SJSA1 (cell line): Measurements from ENCODE around the gene PGBD1. TPM values are rescaled to one million over a fixed set of nuclear protein-coding genes. Genes with fewer than 3 reads are reported as not detected.

Experiments
- DNase-seq, 2 experiments: peaks; one replicate each; pipeline ENCODE4 v3.0.0-alpha.2; 2015 to 2020; ENCODE audit warnings: low spot score in 2 of 2, low read depth in 1 of 2
- H3K27ac ChIP-seq: fragments of 250-450 bp; sonication (Bioruptor Pico); 2 replicates; pipeline ENCODE4 v1.5.1; 2020; ENCODE audit warnings: mild to moderate bottlenecking, moderate library complexity
- H3K27me3 ChIP-seq: fragments of 250-450 bp; sonication (Bioruptor Pico); replicated peaks from 2 replicates; pipeline ENCODE4 v1.5.1; 2020; ENCODE audit warnings: mild to moderate bottlenecking, moderate library complexity
- H3K36me3 ChIP-seq: fragments of 250-450 bp; sonication (Bioruptor Pico); 2 replicates; pipeline ENCODE4 v1.5.1; 2020; ENCODE audit warnings: mild to moderate bottlenecking
- H3K4me1 ChIP-seq: fragments of 250-450 bp; sonication (Bioruptor Pico); replicated peaks from 2 replicates; pipeline ENCODE4 v1.6.1; 2021; ENCODE audit warnings: mild to moderate bottlenecking
- H3K4me3 ChIP-seq: fragments of 250-450 bp; sonication (Bioruptor Pico); 2 replicates; pipeline ENCODE4 v1.5.1; 2020; ENCODE audit warnings: mild to moderate bottlenecking
- H3K9me3 ChIP-seq: fragments of 250-450 bp; sonication (Bioruptor Pico); replicated peaks from 2 replicates; pipeline ENCODE4 v1.5.1; 2020; ENCODE audit warnings: mild to moderate bottlenecking
- total RNA-seq: library from RNA; depleted of rRNA; stranded (reverse); fragments of >200 nt; shearing (Covaris generic); gene quantifications from 2 replicates; pipeline ENCODE4 v1.2.3, GENCODE V29; 2014

The PGBD1 gene
- total RNA-seq, 1 experiment from 2014 or later = 13.4 TPM

DNA sequence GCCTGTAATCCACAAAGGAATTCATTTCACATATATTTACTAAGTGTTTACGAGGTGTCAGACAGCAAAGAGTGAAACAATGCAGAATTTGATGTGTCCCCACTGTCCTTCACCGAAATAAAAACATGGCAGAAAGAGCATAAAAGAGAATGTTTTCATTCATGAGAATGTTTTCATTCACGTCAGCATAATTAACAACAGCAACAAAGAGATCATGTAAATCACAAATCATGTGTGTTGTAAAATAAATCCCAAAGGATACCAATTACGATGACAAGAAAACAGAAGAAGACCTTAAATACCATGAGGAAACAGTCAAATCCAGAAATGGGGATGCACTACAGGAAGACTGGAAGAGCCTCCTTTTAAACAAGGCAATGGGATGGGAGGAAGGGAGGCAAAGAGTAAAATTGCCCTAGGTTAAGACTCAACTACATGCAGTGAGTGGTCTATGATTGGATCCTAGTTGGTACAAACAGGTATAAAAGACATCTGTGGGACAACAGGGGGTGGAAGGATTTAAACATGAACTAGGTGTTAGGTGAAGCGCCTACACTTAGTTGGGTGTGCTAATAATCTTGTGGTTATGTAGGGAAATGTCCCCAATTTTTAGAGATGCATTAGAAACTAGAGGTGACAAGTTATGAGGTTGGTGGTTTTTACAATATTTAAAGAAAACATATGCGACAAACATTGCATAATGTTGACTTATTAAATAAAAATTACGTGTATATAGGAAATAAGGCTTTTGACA is 53.1 kb downstream of the PGBD1 start:
- Histone ChIP-seq H3K27me3 (no peaks in the 10 kb centered on the region), H3K4me1 (peaks cover 12% of the 10 kb centered on the region), H3K36me3 (no peaks in the 10 kb centered on the region), H3K4me3 (no peak overlapping the region), H3K27ac (peak overlapping the region; percentile 96), H3K9me3 (no peaks in the 10 kb centered on the region)
- no peak for DNase-seq

DNA sequence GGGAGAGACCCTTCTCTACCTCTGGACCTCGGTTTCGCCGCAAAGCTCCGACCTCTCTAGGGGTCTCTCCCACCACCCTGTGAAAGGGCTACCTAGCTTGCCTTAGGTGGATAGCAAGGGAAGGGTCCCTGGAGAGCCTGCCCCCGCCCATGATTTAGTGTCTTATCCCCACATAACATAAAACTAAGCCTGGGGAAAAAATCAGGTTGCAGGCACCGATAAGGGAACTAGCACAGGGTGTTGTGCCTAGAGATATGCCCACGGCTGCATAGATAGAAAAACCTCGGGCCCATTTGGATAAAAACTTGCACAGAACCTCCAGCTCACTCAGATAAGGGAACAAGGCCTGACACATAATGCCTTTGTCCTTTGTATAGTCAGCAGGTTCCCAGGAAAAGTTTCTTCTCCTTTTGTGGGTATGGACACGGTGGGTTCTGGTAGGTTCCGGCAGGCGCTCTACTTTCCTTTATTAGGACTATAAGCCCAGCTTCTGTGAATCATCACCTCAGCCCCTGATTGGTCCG is 53.7 kb downstream of the PGBD1 start:
- peak overlapping the region; percentile 96 for H3K27ac ChIP-seq
- no peak for DNase-seq
- no peaks in the 10 kb centered on the region for H3K9me3 ChIP-seq

DNA sequence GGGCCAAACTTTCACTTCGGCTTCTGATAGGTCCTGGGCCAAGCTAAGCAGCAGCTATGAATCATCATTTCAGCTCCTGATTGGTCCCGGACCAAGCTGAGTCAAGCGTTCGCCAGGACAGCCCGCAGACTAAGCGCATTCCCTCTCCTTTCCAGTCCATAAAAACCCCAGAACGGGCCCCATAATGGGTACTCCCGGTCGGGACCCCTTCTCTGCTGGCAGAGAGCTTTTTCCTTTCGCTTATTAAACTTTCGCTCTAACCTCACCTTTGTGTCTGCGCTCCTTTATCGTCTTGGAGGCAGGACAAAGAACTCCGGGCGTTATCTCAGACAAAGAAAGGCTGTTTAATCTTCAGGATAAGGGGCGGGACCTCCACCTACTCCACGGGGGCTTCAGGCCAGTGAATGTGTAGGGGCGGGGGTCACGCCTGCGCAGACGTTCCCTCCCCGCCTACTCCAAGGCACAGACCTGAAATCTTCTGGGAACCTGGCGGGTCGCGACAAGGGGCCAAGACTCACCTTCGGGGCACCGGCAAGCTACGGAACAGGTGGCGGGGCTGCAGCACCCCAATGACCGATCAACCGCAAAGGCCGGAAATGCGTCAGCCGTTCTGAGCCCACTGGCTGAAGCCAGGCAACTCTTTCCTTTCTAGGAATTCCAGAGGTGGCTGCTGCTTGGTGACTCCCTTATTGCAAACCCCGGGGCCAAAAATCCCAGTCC is 54.4 kb downstream of the PGBD1 start, which contains the start of gene ZSCAN31:
ZSCAN31 (minus strand) TSS at position 585 of the 720 bp plus-strand sequence. CDS start 6,465 bp downstream, outside the sequence.
- no peaks in the 10 kb centered on the region for H3K9me3 ChIP-seq
- no peaks in the 10 kb centered on the region for H3K27me3 ChIP-seq
- H3K4me3 ChIP-seq = peak within 1 kb of the TSS; percentile 50
- peak within 1 kb of the TSS; percentile 96 for H3K27ac ChIP-seq
- peak; percentile 97 for DNase-seq
- peaks cover 12% of the 10 kb centered on the region for H3K4me1 ChIP-seq
- no peaks in the 10 kb centered on the region for H3K36me3 ChIP-seq

More for the DNA sequence above, 53.7 kb downstream of the PGBD1 start:
- peak overlapping the region; percentile 50 for H3K4me3 ChIP-seq
- H3K27me3 ChIP-seq = no peaks in the 10 kb centered on the region
- H3K36me3 ChIP-seq = no peaks in the 10 kb centered on the region
- peaks cover 12% of the 10 kb centered on the region for H3K4me1 ChIP-seq

DNA sequence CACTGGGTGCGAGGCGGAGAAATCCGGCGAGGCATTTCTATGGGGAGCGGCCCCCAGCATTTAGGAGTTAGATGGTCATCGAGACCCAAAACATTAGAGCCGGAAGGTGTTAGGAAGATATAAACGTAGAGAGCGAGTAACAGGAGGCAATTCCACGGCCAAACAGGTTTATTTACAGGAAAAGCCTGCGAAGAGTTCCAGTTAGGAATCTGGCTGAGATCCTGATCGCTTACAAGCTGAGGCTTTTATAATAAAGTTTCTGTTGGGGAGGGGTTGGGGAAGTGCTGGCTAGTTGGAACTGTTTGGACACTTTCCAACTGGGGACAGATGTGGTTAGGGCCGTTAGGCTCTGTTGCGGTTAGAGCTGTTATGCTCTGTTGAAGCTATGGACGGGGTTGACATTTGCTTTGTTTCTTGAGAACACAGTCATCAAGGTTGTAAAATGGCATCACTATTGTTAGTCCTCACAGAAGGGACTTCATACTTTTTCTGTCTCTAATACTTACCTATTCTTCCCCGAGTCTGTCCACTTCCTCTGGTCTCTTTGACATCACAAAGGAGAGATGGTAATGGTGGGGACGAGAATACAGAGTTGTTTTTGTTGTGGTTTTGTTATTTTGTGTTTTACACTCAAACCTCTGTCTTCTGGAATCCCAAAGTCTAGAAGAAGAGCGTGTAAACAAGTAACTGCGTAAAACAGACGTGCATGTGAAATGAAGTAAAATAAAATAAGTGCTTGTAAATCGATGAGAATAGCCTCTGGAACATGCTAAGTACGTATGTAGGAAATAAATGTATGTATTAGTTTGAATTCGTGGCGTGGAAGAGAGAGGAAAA is 55.1 kb downstream of the PGBD1 start:
- peaks cover 3% of the 10 kb centered on the region; the same call in 1 of the 2 replicates for H3K36me3 ChIP-seq
- DNase-seq = peak; percentile 73 to 77
- H3K27me3 ChIP-seq = no peaks in the 10 kb centered on the region
- H3K4me1 ChIP-seq = peaks cover 12% of the 10 kb centered on the region
- no peaks in the 10 kb centered on the region; the same call in 1 of the 2 replicates for H3K9me3 ChIP-seq
- peak overlapping the region; percentile 50 for H3K4me3 ChIP-seq
- H3K27ac ChIP-seq = peak overlapping the region; percentile 96

DNA sequence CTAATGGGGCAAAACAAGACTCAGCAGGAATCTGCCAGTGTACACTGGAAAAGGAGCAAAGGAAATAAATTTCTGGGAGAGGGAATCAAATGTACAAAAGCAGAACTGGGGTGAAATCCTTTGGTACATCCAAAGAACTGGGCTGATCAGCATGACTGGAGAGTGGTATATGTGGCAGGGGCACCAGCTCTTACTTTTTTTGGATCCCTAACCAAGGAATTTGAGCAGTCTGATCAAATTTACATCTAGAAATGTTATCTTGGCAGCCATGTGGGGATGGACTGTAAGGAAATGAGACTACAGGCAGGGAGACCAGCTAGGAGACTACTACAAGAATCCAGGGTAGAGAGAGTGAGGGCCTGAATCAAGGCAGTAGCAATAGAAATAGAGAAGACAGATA is 55.7 kb downstream of the PGBD1 start:
- Histone ChIP-seq H3K36me3 (peaks cover 3% of the 10 kb centered on the region; the same call in 1 of the 2 replicates), H3K4me3 (peak overlapping the region; percentile 50), H3K4me1 (peaks cover 12% of the 10 kb centered on the region), H3K9me3 (no peaks in the 10 kb centered on the region; the same call in 1 of the 2 replicates), H3K27me3 (no peaks in the 10 kb centered on the region), H3K27ac (peak overlapping the region; percentile 96)
- DNase-seq = no peak

- Histone ChIP-seq H3K36me3 (peaks cover 3% of the 10 kb centered on the region; the same call in 1 of the 2 replicates), H3K27ac (no peak overlapping the region), H3K4me3 (no peak overlapping the region), H3K4me1 (peaks cover 9% of the 10 kb centered on the region), H3K27me3 (no peaks in the 10 kb centered on the region), H3K9me3 (no peaks in the 10 kb centered on the region; the same call in 1 of the 2 replicates)
- no peak for DNase-seq
Observed at GRCh38 chr6:28340310-28341095, 59.1 kb downstream of the PGBD1 start.

- Histone ChIP-seq H3K9me3 (no peaks in the 10 kb centered on the region; the same call in 1 of the 2 replicates), H3K36me3 (peaks cover 3% of the 10 kb centered on the region; the same call in 1 of the 2 replicates), H3K27ac (no peak overlapping the region), H3K27me3 (no peaks in the 10 kb centered on the region), H3K4me3 (no peak overlapping the region), H3K4me1 (no peaks in the 10 kb centered on the region)
- no peak for DNase-seq
Observed at GRCh38 chr6:28343898-28344677, 62.7 kb downstream of the PGBD1 start.

- no peaks in the 10 kb centered on the region; the same call in 1 of the 2 replicates for H3K9me3 ChIP-seq
- no peak overlapping the region for H3K27ac ChIP-seq
- H3K36me3 ChIP-seq = peaks cover 3% of the 10 kb centered on the region; the same call in 1 of the 2 replicates
- H3K27me3 ChIP-seq = no peaks in the 10 kb centered on the region
- H3K4me3 ChIP-seq = no peak overlapping the region
- no peaks in the 10 kb centered on the region for H3K4me1 ChIP-seq
- no peak for DNase-seq
Observed at GRCh38 chr6:28345201-28345600, 63.8 kb downstream of the PGBD1 start.

DNA sequence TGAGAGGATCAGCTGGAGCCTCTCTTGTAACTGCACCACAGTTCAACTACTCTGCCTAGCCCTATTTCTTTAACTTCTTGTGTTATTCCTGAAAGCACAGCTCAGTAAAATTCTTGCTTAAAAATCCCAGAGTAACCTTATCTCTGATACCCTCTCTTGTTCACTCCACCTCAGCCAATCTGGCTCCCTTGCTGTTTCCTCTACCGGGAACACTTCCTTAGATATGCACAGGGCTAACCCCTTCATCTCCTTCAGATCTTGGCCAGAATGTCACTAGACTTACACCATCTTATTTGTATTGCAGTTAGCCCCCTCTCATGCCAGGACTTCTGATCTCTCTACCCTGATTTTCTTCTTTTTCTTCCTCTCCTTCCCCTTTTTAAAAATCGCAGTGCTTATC is 65.7 kb downstream of the PGBD1 start:
- Histone ChIP-seq H3K4me1 (peaks cover 12% of the 10 kb centered on the region), H3K4me3 (no peak overlapping the region), H3K27ac (no peak overlapping the region), H3K36me3 (no peaks in the 10 kb centered on the region), H3K9me3 (no peaks in the 10 kb centered on the region), H3K27me3 (no peaks in the 10 kb centered on the region)
- no peak for DNase-seq

GRCh38 chr6:28349344-28349891 is 68.0 kb downstream of the PGBD1 start:
- H3K36me3 ChIP-seq = no peaks in the 10 kb centered on the region; the same call in 1 of the 2 replicates
- no peaks in the 10 kb centered on the region for H3K9me3 ChIP-seq
- H3K4me3 ChIP-seq = peak overlapping the region; percentile 53
- DNase-seq = no peak
- peaks cover 24% of the 10 kb centered on the region for H3K4me1 ChIP-seq
- H3K27me3 ChIP-seq = no peaks in the 10 kb centered on the region
- H3K27ac ChIP-seq = 0 out of 2 replicates have a peak overlapping the region, but pooled peaks have one; percentile 7

DNA sequence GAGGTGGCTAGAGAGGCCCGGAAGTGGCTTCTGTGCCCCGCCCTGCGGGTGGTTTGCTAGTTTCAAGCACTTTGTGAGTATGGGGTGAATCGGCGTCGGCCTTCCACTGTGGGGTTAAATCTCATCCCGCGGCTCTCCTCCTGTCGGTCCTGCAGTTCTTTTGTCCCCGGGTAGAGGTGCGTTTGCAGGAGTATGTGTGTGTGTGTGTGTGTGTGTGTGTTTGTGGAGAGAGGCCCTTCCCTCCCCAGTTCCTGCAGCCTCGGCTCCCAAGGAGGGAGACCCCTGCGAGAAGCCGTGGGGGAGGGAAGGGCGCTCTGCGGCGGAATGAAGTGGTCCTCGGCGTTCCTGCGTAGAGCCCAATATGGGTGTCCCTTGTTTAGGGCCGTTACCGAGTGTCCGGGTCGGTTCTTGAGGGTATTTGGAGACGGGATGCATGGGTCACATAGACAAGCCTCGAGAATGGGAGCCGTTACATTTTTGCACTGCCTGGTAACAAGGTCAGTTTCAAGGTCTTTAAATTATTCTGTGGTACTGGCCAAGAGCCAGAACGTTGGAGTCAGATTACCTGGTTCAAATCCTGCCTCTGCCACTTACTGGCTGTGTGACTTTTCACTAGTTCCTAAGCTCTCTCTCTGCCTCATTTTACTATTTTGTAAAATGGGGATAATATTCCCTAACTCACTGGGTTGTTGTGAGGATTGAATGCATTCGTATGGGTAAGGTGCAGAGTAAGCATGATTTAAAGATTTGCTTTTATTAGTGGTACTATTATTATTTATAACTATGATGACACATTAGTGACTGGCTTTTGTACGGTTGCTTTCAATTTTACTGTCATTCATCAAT is 68.7 kb downstream of the PGBD1 start, which contains the start of gene ZKSCAN3:
ZKSCAN3 (plus strand) TSS at position 56 of the 846 bp plus-strand sequence. CDS start 9,640 bp downstream, outside the sequence.
- no peaks in the 10 kb centered on the region for H3K9me3 ChIP-seq

More for the DNA sequence above, 68.7 kb downstream of the PGBD1 start, which contains the start of gene ZKSCAN3:
- Histone ChIP-seq H3K27ac (peak within 1 kb of the TSS; percentile 16; the same call in 1 of the 2 replicates), H3K27me3 (no peaks in the 10 kb centered on the region), H3K36me3 (no peaks in the 10 kb centered on the region; the same call in 1 of the 2 replicates), H3K4me3 (peak within 1 kb of the TSS; percentile 53), H3K4me1 (peaks cover 31% of the 10 kb centered on the region)
- DNase-seq = peak; percentile 73 to 83
